ENCODE measurements around the gene INPP5J.
"Not testable (repeated sequence)": the region's sequence is repeated elsewhere in the genome, so short reads cannot be mapped to it uniquely, and the experiment has no call there.

Gene INPP5J

GRCh38 chr22:31151872-31152271 lies 29.1 kb downstream of the INPP5J start:
- Histone ChIP-seq H3K9ac (ENCODE audit: low read length) (no peak overlapping the region), H3K4me1 (ENCODE audit: control insufficient read depth, insufficient read depth, low read length) (peaks cover 13% of the 10 kb centered on the region), H3K27me3 (ENCODE audit: control insufficient read depth, insufficient read depth, low read length) (no peaks in the 10 kb centered on the region), H3K4me3 (ENCODE audit: low read length) (no peak overlapping the region), H3K36me3 (ENCODE audit: control insufficient read depth, insufficient read depth, low read length) (no peaks in the 10 kb centered on the region), H3K9me3 (ENCODE audit: control insufficient read depth, low read length) (no peaks in the 10 kb centered on the region)

GRCh38 chr22:31153357-31153756 lies 30.6 kb downstream of the INPP5J start:
- H3K36me3 ChIP-seq (ENCODE audit: control insufficient read depth, insufficient read depth, low read length), result no peaks in the 10 kb centered on the region
- H3K4me3 ChIP-seq (ENCODE audit: low read length), result no peak overlapping the region
- peaks cover 13% of the 10 kb centered on the region for H3K4me1 ChIP-seq (ENCODE audit: control insufficient read depth, insufficient read depth, low read length)
- H3K9me3 ChIP-seq (ENCODE audit: control insufficient read depth, low read length), result no peaks in the 10 kb centered on the region
- no peak overlapping the region for H3K9ac ChIP-seq (ENCODE audit: low read length)
- no peaks in the 10 kb centered on the region for H3K27me3 ChIP-seq (ENCODE audit: control insufficient read depth, insufficient read depth, low read length)

- H3K27me3 ChIP-seq (ENCODE audit: control insufficient read depth, insufficient read depth, low read length), result no peaks in the 10 kb centered on the region
- no peaks in the 10 kb centered on the region for H3K36me3 ChIP-seq (ENCODE audit: control insufficient read depth, insufficient read depth, low read length)
- no peak overlapping the region for H3K4me3 ChIP-seq (ENCODE audit: low read length)
- H3K9me3 ChIP-seq (ENCODE audit: control insufficient read depth, low read length), result no peaks in the 10 kb centered on the region
- H3K4me1 ChIP-seq (ENCODE audit: control insufficient read depth, insufficient read depth, low read length), result peaks cover 5% of the 10 kb centered on the region
- H3K9ac ChIP-seq (ENCODE audit: low read length), result no peak overlapping the region
These were observed 32.2 kb downstream of the INPP5J start for GRCh38 chr22:31154975-31155374.

GRCh38 chr22:31155422-31155821 lies 32.7 kb downstream of the INPP5J start:
- H3K27me3 ChIP-seq (ENCODE audit: control insufficient read depth, insufficient read depth, low read length), result no peaks in the 10 kb centered on the region
- H3K9me3 ChIP-seq (ENCODE audit: control insufficient read depth, low read length), result no peaks in the 10 kb centered on the region
- peaks cover 5% of the 10 kb centered on the region for H3K4me1 ChIP-seq (ENCODE audit: control insufficient read depth, insufficient read depth, low read length)
- no peaks in the 10 kb centered on the region for H3K36me3 ChIP-seq (ENCODE audit: control insufficient read depth, insufficient read depth, low read length)
- no peak overlapping the region for H3K9ac ChIP-seq (ENCODE audit: low read length)
- no peak overlapping the region for H3K4me3 ChIP-seq (ENCODE audit: low read length)

GRCh38 chr22:31160328-31160978 lies 37.7 kb downstream of the INPP5J start:
- H3K4me1 ChIP-seq (ENCODE audit: control insufficient read depth, insufficient read depth, low read length), result peaks cover 20% of the 10 kb centered on the region
- no peaks in the 10 kb centered on the region for H3K36me3 ChIP-seq (ENCODE audit: control insufficient read depth, insufficient read depth, low read length)
- H3K9ac ChIP-seq (ENCODE audit: low read length), result peak overlapping the region; percentile 78
- no peaks in the 10 kb centered on the region for H3K27me3 ChIP-seq (ENCODE audit: control insufficient read depth, insufficient read depth, low read length)
- peak overlapping the region; percentile 39 for H3K4me3 ChIP-seq (ENCODE audit: low read length)
- H3K9me3 ChIP-seq (ENCODE audit: control insufficient read depth, low read length), result no peaks in the 10 kb centered on the region

- Histone ChIP-seq H3K9me3 (ENCODE audit: control insufficient read depth, low read length) (no peaks in the 10 kb centered on the region), H3K27me3 (ENCODE audit: control insufficient read depth, insufficient read depth, low read length) (no peaks in the 10 kb centered on the region), H3K9ac (ENCODE audit: low read length) (no peak overlapping the region), H3K4me3 (ENCODE audit: low read length) (no peak overlapping the region), H3K4me1 (ENCODE audit: control insufficient read depth, insufficient read depth, low read length) (peaks cover 16% of the 10 kb centered on the region), H3K36me3 (ENCODE audit: control insufficient read depth, insufficient read depth, low read length) (no peaks in the 10 kb centered on the region)
These were observed 38.6 kb downstream of the INPP5J start for GRCh38 chr22:31161386-31161785.

GRCh38 chr22:31162015-31162765 lies 39.4 kb downstream of the INPP5J start:
- Histone ChIP-seq H3K4me3 (ENCODE audit: low read length) (no peak overlapping the region), H3K9me3 (ENCODE audit: control insufficient read depth, low read length) (no peaks in the 10 kb centered on the region), H3K36me3 (ENCODE audit: control insufficient read depth, insufficient read depth, low read length) (no peaks in the 10 kb centered on the region), H3K4me1 (ENCODE audit: control insufficient read depth, insufficient read depth, low read length) (peaks cover 16% of the 10 kb centered on the region), H3K27me3 (ENCODE audit: control insufficient read depth, insufficient read depth, low read length) (no peaks in the 10 kb centered on the region), H3K9ac (ENCODE audit: low read length) (no peak overlapping the region)

- Histone ChIP-seq H3K4me3 (ENCODE audit: low read length) (no peak overlapping the region), H3K4me1 (ENCODE audit: control insufficient read depth, insufficient read depth, low read length) (no peaks in the 10 kb centered on the region), H3K9me3 (ENCODE audit: control insufficient read depth, low read length) (no peaks in the 10 kb centered on the region)
These were observed 48.2 kb downstream of the INPP5J start for GRCh38 chr22:31170971-31171370.

GRCh38 chr22:31171734-31172133 lies 49.0 kb downstream of the INPP5J start:
- not testable (repeated sequence) for H3K9me3 ChIP-seq (ENCODE audit: control insufficient read depth, low read length); H3K9ac ChIP-seq (ENCODE audit: low read length); H3K27me3 ChIP-seq (ENCODE audit: control insufficient read depth, insufficient read depth, low read length); H3K4me3 ChIP-seq (ENCODE audit: low read length); H3K4me1 ChIP-seq (ENCODE audit: control insufficient read depth, insufficient read depth, low read length); H3K36me3 ChIP-seq (ENCODE audit: control insufficient read depth, insufficient read depth, low read length)

More at GRCh38 chr22:31170971-31171370, 48.2 kb downstream of the INPP5J start:
- H3K36me3 ChIP-seq (ENCODE audit: control insufficient read depth, insufficient read depth, low read length), result no peaks in the 10 kb centered on the region
- no peaks in the 10 kb centered on the region for H3K27me3 ChIP-seq (ENCODE audit: control insufficient read depth, insufficient read depth, low read length)
- no peak overlapping the region for H3K9ac ChIP-seq (ENCODE audit: low read length)

GRCh38 chr22:31173386-31174145 lies 50.8 kb downstream of the INPP5J start:
- H3K4me1 ChIP-seq (ENCODE audit: control insufficient read depth, insufficient read depth, low read length), result no peaks in the 10 kb centered on the region
- no peaks in the 10 kb centered on the region for H3K9me3 ChIP-seq (ENCODE audit: control insufficient read depth, low read length)
- H3K27me3 ChIP-seq (ENCODE audit: control insufficient read depth, insufficient read depth, low read length), result no peaks in the 10 kb centered on the region
- H3K4me3 ChIP-seq (ENCODE audit: low read length), result no peak overlapping the region
- H3K9ac ChIP-seq (ENCODE audit: low read length), result no peak overlapping the region
- H3K36me3 ChIP-seq (ENCODE audit: control insufficient read depth, insufficient read depth, low read length), result no peaks in the 10 kb centered on the region

- Histone ChIP-seq H3K36me3 (ENCODE audit: control insufficient read depth, insufficient read depth, low read length) (no peaks in the 10 kb centered on the region), H3K4me3 (ENCODE audit: low read length) (no peak overlapping the region), H3K9ac (ENCODE audit: low read length) (no peak overlapping the region), H3K9me3 (ENCODE audit: control insufficient read depth, low read length) (no peaks in the 10 kb centered on the region), H3K27me3 (ENCODE audit: control insufficient read depth, insufficient read depth, low read length) (no peaks in the 10 kb centered on the region), H3K4me1 (ENCODE audit: control insufficient read depth, insufficient read depth, low read length) (peaks cover 8% of the 10 kb centered on the region)
These were observed 54.2 kb downstream of the INPP5J start for GRCh38 chr22:31176923-31177322.
